ENCODE data around the gene CDH11.

CDH11 gene

DNA sequence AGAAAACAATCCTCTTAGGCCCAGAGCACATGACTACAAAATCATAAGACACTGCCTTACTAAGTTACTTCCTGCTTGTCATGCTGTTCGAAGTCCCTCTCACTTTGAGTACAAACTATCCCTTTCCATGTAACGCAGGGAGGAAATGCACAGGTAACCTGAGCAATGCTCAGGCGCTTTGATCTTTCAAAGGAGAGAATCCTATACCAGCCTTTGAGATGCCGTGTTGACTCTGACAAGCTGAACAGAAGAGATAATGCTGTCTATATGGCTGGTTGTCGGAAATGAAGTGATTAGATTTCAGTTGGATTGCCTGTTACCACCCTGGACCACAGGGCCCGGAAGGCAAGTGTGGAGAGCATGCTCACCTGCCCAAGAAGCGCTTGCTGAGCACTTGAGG, 75.9 kb downstream of the CDH11 start:
- no peak overlapping the region for H3K9ac ChIP-seq (ENCODE audit: low read length)
- TF ChIP-seq, protein P1, sequence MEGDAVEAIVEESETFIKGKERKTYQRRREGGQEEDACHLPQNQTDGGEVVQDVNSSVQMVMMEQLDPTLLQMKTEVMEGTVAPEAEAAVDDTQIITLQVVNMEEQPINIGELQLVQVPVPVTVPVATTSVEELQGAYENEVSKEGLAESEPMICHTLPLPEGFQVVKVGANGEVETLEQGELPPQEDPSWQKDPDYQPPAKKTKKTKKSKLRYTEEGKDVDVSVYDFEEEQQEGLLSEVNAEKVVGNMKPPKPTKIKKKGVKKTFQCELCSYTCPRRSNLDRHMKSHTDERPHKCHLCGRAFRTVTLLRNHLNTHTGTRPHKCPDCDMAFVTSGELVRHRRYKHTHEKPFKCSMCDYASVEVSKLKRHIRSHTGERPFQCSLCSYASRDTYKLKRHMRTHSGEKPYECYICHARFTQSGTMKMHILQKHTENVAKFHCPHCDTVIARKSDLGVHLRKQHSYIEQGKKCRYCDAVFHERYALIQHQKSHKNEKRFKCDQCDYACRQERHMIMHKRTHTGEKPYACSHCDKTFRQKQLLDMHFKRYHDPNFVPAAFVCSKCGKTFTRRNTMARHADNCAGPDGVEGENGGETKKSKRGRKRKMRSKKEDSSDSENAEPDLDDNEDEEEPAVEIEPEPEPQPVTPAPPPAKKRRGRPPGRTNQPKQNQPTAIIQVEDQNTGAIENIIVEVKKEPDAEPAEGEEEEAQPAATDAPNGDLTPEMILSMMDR (IDR thresholded peaks at IDR 0.05; ENCODE audit: low read depth, low read length): no peak
- no peak for TF ChIP-seq EZH2phosphoT487 (IDR thresholded peaks at IDR 0.05; ENCODE audit: low read depth)
- H3K27ac ChIP-seq (ENCODE audit: low read length): no peak overlapping the region
- no peaks in the 10 kb centered on the region for H3K79me2 ChIP-seq (ENCODE audit: low read length)
- no peaks in the 10 kb centered on the region for H3K9me3 ChIP-seq (ENCODE audit: insufficient read depth, low read length)
- H3K27me3 ChIP-seq (ENCODE audit: low read depth, low read length): no peaks in the 10 kb centered on the region
- no peak overlapping the region for H3K4me3 ChIP-seq (ENCODE audit: low read length)
- no peaks in the 10 kb centered on the region for H3K36me3 ChIP-seq (replicated peaks; ENCODE audit: low read depth, low read length)
- H4K20me1 ChIP-seq (ENCODE audit: insufficient read depth, low read length): no peaks in the 10 kb centered on the region
- H2AFZ ChIP-seq (ENCODE audit: low read depth, low read length): no peak overlapping the region
- H3K4me2 ChIP-seq (ENCODE audit: low read length): no peak overlapping the region
- H3K4me1 ChIP-seq (ENCODE audit: low read length): no peaks in the 10 kb centered on the region

DNA sequence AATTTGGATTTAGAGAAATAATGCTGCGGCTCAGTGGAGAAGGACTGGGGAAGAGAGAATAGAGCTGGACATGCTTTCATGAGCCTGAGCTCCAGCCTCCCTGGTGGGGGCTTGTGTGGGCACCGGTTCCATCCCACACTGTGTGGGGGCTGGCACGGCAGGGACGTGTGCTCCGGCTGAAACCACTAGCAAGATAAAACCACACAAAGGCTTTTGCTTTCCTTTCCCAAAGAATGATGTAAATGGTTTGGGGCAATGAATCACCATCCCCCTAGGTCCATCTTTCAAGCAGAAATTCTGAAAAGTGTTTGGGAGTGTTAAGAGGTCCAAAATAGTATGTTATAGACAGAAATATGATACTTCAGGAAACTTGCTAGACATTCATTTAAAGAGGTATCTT, 77.0 kb downstream of the CDH11 start:
- no peak overlapping the region for H3K4me3 ChIP-seq (ENCODE audit: low read length)
- TF ChIP-seq, protein P1 (IDR thresholded peaks at IDR 0.05; ENCODE audit: low read depth, low read length): no peak
- no peak for TF ChIP-seq EZH2phosphoT487 (IDR thresholded peaks at IDR 0.05; ENCODE audit: low read depth)
- H3K4me2 ChIP-seq (ENCODE audit: low read length): no peak overlapping the region
- H3K9me3 ChIP-seq (ENCODE audit: insufficient read depth, low read length): no peaks in the 10 kb centered on the region
- H3K36me3 ChIP-seq (replicated peaks; ENCODE audit: low read depth, low read length): no peaks in the 10 kb centered on the region
- no peaks in the 10 kb centered on the region for H3K79me2 ChIP-seq (ENCODE audit: low read length)
- H2AFZ ChIP-seq (ENCODE audit: low read depth, low read length): no peak overlapping the region
- H3K27ac ChIP-seq (ENCODE audit: low read length): no peak overlapping the region
- H4K20me1 ChIP-seq (ENCODE audit: insufficient read depth, low read length): no peaks in the 10 kb centered on the region
- H3K4me1 ChIP-seq (ENCODE audit: low read length): no peaks in the 10 kb centered on the region
- H3K27me3 ChIP-seq (ENCODE audit: low read depth, low read length): no peaks in the 10 kb centered on the region
- H3K9ac ChIP-seq (ENCODE audit: low read length): no peak overlapping the region

DNA sequence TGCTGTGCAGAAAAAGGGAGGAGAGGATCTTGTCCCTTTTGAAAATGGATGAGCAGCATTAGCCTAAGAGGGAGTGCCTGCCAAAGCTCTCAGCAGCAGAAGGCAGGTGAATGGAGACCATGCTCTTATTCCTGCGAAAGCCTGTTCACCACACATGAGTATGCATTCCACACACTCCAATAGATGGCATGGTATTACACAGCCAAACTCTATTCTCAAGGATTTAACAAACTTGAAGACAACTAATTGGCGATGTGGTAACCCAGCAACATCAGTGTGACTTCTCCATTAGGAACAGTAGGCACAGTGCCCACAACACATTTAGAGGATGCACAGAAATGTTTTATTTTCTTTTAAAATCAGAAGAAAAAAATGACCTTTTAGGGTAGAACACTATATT, 77.8 kb downstream of the CDH11 start:
- TF ChIP-seq, protein P1 (IDR thresholded peaks at IDR 0.05; ENCODE audit: low read depth, low read length): no peak
- TF ChIP-seq EZH2phosphoT487 (IDR thresholded peaks at IDR 0.05; ENCODE audit: low read depth): no peak
- Histone ChIP-seq H3K9me3 (ENCODE audit: insufficient read depth, low read length) (no peaks in the 10 kb centered on the region), H3K36me3 (replicated peaks; ENCODE audit: low read depth, low read length) (no peaks in the 10 kb centered on the region), H3K4me3 (ENCODE audit: low read length) (no peak overlapping the region), H3K4me2 (ENCODE audit: low read length) (no peak overlapping the region), H3K9ac (ENCODE audit: low read length) (no peak overlapping the region), H3K27me3 (ENCODE audit: low read depth, low read length) (no peaks in the 10 kb centered on the region), H4K20me1 (ENCODE audit: insufficient read depth, low read length) (no peaks in the 10 kb centered on the region), H3K27ac (ENCODE audit: low read length) (no peak overlapping the region), H3K4me1 (ENCODE audit: low read length) (no peaks in the 10 kb centered on the region), H2AFZ (ENCODE audit: low read depth, low read length) (no peak overlapping the region), H3K79me2 (ENCODE audit: low read length) (no peaks in the 10 kb centered on the region)

DNA sequence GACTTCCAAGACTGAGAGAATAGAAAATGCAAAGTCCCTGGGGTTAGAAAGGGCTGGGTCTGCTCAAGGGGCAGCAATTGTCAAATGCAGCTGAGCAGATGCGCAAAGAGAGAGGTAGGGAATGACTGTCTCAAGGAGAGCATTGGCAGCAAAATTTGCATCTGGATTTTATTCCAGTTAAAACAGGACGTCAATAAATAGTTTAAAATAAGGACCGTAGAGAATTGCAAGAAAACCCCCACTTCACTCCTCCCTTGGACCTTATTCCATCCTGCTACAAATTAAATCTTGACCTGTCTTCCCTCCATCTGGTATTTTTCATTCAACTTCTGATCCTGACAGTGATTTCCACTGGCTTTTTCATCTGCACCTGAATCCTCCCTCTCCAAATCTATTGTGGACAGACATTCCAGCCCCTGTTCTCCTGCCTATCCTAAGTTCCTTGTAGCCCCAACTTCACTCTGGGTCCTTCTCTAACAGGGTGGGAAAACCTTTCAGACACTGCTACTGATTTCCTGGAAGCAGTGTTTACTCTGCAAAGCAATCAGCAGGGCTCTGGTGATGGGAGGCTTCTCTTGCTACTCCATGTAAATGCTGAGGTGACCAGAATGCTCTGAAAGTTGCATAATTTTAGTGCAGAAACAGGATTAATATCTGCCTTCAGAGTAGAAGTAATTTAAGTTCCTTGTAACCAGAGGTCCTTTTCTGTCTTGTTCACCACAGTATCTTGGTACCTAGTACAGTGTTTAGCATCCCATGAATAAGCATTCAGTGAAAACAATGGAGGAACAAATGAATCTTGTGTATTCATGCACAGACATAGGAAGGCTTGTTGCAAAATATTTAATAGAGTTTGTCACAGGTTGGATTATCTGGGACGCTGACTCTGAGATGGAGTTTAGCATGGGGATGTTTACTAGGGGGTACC, 79.2 kb downstream of the CDH11 start:
- Histone ChIP-seq H3K36me3 (replicated peaks; ENCODE audit: low read depth, low read length) (no peaks in the 10 kb centered on the region), H3K79me2 (ENCODE audit: low read length) (no peaks in the 10 kb centered on the region), H3K9me3 (ENCODE audit: insufficient read depth, low read length) (no peaks in the 10 kb centered on the region), H3K27me3 (ENCODE audit: low read depth, low read length) (no peaks in the 10 kb centered on the region), H2AFZ (ENCODE audit: low read depth, low read length) (no peak overlapping the region), H3K4me1 (ENCODE audit: low read length) (no peaks in the 10 kb centered on the region), H3K4me2 (ENCODE audit: low read length) (no peak overlapping the region), H3K27ac (ENCODE audit: low read length) (no peak overlapping the region), H3K4me3 (ENCODE audit: low read length) (no peak overlapping the region), H3K9ac (ENCODE audit: low read length) (no peak overlapping the region), H4K20me1 (ENCODE audit: insufficient read depth, low read length) (no peaks in the 10 kb centered on the region)
- TF ChIP-seq, protein P1 (IDR thresholded peaks at IDR 0.05; ENCODE audit: low read depth, low read length): no peak
- TF ChIP-seq EZH2phosphoT487 (IDR thresholded peaks at IDR 0.05; ENCODE audit: low read depth): no peak
